ENCODE measurements around the gene DPP9. TPM values are rescaled to one million over a fixed set of nuclear protein-coding genes. Genes with fewer than 3 reads are reported as not detected.

DPP9 gene
- total and polyA plus RNA-seq, 2 of the 13 experiments (the other 11 are each of a cell fraction or from before 2014, with no cell fraction given): 8.4 to 25.8 TPM

- no peak for TF ChIP-seq TSC22D2 (CRISPR knock-in tag; IDR thresholded peaks at IDR 0.05; ENCODE audit: borderline replicate concordance)
- no peak for TF ChIP-seq HNF1A (IDR thresholded peaks at IDR 0.05; ENCODE audit: low read depth)
- TF ChIP-seq HNF1A (CRISPR knock-in tag; IDR thresholded peaks at IDR 0.05; ENCODE audit: borderline replicate concordance): peak; percentile 71; the same call in 1 of the 2 replicates
- no peak for TF ChIP-seq CCAR2 (optimal IDR thresholded peaks at IDR 0.05; ENCODE audit: low read depth, low read length)
- TF ChIP-seq ZNF253 (CRISPR knock-in tag; IDR thresholded peaks at IDR 0.05; ENCODE audit: borderline replicate concordance): 0 out of 2 replicates have a peak, but pooled peaks have one; percentile 24
- TF ChIP-seq FOXA1 (IDR thresholded peaks at IDR 0.05): no peak
- peak; percentile 51; the same call in 1 of the 2 replicates for TF ChIP-seq FOXA1 (CRISPR knock-in tag; IDR thresholded peaks at IDR 0.05)
- peak; percentile 92 for TF ChIP-seq ASH2L (IDR thresholded peaks at IDR 0.05; ENCODE audit: insufficient read length, low read depth, low read length)
- TF ChIP-seq HBP1 (CRISPR knock-in tag; IDR thresholded peaks at IDR 0.05; ENCODE audit: low read depth): 0 out of 2 replicates have a peak, but pooled peaks have one; percentile 45
- TF ChIP-seq TRAFD1 (CRISPR knock-in tag; IDR thresholded peaks at IDR 0.05; ENCODE audit: borderline replicate concordance): no peak
- TF ChIP-seq ZNF501 (CRISPR knock-in tag; IDR thresholded peaks at IDR 0.05): no peak
- peak; percentile 23; the same call in 1 of the 2 replicates for TF ChIP-seq ZSCAN9 (CRISPR knock-in tag; IDR thresholded peaks at IDR 0.05; ENCODE audit: borderline replicate concordance)
- no peak for TF ChIP-seq GLI4 (CRISPR knock-in tag; IDR thresholded peaks at IDR 0.05; ENCODE audit: borderline replicate concordance)
- TF ChIP-seq SKIL (CRISPR knock-in tag; IDR thresholded peaks at IDR 0.05; ENCODE audit: borderline replicate concordance): no peak
- no peak; the same call in 1 of the 2 replicates for TF ChIP-seq HDAC2 (CRISPR knock-in tag; IDR thresholded peaks at IDR 0.05)
- no peak for TF ChIP-seq BRF2 (CRISPR knock-in tag; IDR thresholded peaks at IDR 0.05)
- TF ChIP-seq ZNF296 (CRISPR knock-in tag; conservative IDR thresholded peaks at IDR 0.05): no peak
- no peak for TF ChIP-seq SMC3 (IDR thresholded peaks at IDR 0.05; ENCODE audit: low read length)
Observed at GRCh38 chr19:4669723-4670480, 53.7 kb downstream of the DPP9 start, which contains the start of gene MYDGF (continued).
